Frontal cortex (tissue), 4 donors: ENCODE results near the gene PRKAG2. TPM values are rescaled to one million over a fixed set of nuclear protein-coding genes. Genes with fewer than 3 reads are reported as not detected.
A peak's percentile ranks its signal among the peaks of the same experiment; 100 is the strongest.
"Not testable (repeated sequence)": the region's sequence is repeated elsewhere in the genome, so short reads cannot be mapped to it uniquely, and the experiment has no call there.

Experiments
- DNase-seq, 2 donors: peaks; one replicate each; pipeline ENCODE4 v3.0.0; 2012; ENCODE audit warnings: low spot score in 2 of 2
- FAIRE-seq: peaks from 2 replicates; lab custom pipeline; 2012; peaks lifted over from hg19 to GRCh38; lab: Jason Lieb, UNC
- total RNA-seq: library from RNA; depleted of rRNA; stranded (reverse); fragments of >200 nt; gene quantifications from one replicate; pipeline ENCODE4 v1.2.3, GENCODE V29; 2014
- donor health status: control.
- donor health status: control.
- donor health status: control.

PRKAG2 gene
- total RNA-seq, 1 donor from 2014 or later, result 29.8 TPM

DNA sequence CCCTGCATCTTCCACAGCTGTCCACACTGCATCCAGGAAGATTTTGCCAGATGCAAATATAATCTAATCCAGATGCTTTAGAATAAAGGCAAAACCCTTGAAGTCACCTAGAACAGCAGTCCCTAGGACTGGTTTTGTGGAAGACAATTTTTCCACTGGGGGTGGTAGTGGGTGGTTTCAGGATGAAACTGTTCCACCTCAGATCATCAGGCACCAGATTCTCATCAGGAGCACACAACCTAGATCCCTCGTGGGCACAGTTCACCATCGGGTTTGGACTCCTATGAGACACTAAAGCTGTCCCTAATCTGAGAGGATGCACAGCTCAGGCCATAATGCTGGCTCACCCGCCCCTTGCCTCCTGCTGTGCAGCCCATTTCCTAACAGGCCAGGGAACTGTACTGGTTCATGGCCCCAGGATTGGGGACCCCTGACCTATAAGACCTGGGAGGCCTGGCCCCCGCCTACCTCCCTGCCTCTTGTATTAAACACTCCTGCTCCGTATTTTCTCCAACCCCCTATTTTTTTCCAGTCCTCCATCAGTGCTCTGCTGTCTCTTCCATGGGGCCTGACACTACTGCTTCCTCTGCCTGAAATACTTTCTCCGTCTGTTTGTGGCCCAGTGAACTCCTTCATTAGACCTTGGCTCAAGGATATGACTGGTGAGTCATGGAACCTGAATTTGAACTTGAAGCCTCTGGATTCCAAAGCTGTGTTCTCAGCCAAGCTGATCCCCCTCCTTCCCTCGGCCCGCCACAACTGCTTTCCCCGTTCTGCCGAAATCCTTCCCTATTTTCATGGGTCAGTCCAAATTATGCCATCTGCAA is 277.3 kb downstream of the PRKAG2 start:
- DNase-seq (peak in 1 of 2 donors; percentile 34), FAIRE-seq (no peak)

DNA sequence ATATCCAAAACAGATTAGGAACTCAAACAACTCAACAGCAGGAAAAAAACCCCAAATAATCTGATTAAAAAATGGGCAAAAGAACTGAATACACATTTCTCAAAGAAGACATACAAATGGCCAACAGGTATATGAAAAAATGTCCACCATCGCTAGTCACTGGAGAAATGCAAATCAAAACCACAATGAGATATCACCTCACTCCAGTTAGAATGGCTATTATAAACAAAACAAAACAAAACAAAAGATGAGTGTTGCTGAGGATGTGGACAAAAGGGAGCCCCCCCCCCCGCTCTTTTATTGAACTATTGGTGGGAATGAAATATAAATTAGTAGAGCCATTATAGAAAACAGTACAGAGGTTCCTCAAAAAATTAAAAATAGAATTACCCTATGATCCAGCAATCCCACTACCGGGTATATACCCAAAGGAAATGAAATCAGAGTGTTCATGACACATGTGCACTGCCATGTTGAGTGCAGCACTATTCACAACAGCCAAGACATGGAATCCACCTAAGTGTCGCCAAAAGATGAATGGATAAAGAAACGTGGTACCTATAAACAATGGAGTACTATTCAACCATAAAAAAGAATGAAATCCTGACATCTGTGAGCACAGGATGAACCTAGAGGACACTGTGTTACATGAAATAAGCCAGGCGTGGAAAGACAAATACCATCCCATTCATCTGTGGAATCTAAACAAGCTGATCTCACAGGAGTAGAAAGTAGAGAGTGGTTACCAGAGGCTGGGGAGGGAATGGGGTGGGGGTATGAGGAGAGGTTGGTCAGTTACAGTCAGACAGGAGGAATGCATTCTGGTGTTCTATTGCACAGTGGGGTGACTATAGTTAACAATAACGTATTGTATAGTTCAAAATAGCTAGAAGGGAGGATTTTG is 279.1 kb downstream of the PRKAG2 start:
- FAIRE-seq, result no peak

DNA sequence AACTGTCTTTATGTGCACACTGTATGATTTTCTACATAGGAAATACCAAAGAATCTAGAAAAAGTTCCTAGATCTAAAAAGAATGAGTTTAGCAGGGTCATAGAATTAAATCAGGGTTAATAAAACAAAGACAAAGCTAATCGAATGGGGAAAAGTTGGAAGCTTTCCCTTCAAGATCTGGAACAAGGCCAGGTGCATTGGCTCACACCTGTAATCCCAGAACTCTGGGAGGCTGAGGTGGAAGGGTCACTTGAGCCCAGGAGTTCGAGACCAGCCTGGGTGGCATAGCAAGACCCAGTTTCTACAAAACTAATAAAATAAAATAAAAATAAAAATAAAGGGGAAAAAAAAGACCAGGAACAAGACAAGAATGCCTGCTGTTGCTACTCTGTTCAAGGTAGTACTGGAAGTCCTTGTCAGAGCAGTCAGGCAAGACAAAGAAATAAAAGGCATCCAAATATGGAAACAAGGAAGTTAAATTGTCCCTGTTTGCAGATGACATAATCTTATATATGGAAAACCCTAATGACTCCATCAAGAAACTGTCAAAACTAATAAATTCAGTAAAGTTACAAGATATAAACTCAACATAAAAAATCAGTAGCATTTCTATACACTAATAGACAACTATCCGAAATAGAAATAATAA is 281.1 kb downstream of the PRKAG2 start:
- no peak for FAIRE-seq
- no peak for DNase-seq

More for the DNA sequence above, 279.1 kb downstream of the PRKAG2 start:
- no peak for DNase-seq

DNA sequence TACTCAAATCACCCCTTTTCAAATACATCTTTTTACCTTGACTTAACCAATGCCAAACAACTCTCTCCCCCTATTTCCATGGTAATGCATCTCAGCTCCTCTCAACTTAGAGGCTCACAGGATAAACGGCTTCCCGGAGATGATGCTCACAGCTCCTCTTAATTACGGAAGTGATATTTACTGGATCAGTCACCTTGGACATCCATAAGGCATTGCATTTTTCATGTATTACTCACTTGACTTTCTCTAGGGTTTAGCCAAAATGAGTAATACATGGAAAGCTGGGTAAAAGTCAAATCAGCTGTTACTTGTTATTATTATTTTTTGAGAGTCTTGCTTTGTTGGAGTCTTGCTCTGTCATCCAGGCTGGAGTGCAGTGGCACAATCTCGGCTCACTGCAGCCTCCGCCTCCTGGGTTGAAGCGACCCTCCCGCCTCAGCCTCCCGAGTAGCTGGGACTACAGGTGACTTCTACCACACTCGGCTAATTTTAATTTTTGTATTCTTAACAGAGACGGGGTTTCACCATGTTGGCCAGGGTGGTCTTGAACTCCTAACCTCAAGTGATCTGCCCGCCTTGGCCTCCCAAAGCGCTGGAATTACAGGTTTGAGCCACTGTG is 283.9 kb downstream of the PRKAG2 start:
- FAIRE-seq (no peak), DNase-seq (no peak)

DNA sequence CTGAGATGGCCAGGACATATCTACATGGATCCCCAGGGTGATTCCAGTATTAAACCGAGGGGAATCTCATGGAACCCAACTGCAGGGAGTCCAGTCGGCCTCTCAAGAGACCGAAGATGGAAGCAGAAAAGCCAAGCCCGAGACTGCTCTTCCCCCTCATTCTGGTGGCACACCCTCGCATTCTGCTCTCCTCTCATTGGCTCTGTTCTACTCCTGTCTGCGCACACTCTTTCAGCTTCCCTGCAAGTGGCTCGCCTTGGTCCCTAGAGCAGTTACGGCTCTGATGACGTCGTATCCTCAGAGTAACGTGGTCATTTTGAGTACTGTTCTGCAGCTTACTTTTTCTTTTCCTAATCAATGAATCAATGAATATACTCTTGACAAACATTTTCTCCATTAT is 284.6 kb downstream of the PRKAG2 start:
- FAIRE-seq (no peak), DNase-seq (no peak)

DNA sequence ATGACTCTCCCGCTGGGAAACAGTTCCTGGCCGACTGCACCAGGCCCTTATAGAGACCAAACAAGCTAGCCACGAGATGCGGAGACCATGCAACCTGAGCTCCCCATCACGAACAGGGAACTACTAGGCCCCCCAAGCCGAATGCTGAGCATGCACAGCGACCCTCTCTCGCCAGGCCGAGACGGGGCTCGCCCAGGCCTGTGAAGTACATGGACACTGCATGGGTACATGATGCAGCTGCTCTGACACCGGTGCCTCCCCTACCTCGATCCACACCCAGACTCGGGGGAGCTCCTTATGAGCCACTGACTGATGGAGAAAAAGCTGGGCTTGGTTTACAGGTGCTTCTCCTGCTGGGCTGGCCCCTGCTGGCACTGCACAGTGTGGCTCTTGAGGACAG is 285.0 kb downstream of the PRKAG2 start:
- DNase-seq (no peak), FAIRE-seq (no peak)

DNA sequence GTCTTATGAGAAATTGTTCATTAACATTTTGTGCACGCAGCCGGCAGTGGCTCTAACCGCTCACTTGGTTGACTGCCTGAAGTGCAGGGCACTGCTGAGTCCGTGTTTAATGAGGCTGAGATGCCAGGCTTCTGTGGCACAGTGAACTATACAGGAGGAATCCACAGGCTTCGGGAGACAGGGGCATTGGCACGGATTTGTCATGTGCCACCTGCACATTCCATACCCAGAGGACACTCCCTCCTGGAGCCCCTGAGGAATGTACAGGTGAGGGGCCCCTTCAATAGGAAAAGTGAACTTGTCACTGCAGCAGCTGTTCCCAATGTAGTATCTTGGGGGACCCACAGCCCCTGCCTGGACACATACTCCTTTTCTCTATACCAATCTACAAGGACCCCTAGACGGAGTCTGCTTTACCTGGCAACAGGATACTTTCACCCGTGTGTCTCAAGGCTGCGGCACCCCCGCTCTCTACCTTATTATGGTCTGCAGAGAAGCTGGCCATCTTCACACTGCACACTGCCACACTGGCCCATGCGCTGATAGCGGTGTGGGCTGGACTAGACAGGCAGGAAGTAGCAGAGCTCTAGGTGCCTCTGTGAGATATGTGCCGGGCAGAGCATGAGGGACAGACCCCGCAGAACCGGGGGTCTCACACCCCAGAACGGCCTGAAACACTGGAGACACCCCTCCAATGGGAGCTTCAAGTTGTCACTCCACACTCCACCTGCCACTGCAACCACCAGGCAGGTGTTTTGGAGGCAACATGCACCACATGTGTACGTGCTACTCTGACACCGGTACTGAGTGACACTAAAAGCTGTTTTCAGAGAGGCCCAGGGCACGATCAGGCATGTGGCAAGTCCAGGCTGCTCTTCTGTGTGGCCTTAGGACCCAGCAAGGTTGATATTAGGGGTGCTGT is 285.8 kb downstream of the PRKAG2 start:
- DNase-seq (no peak), FAIRE-seq (no peak)

DNA sequence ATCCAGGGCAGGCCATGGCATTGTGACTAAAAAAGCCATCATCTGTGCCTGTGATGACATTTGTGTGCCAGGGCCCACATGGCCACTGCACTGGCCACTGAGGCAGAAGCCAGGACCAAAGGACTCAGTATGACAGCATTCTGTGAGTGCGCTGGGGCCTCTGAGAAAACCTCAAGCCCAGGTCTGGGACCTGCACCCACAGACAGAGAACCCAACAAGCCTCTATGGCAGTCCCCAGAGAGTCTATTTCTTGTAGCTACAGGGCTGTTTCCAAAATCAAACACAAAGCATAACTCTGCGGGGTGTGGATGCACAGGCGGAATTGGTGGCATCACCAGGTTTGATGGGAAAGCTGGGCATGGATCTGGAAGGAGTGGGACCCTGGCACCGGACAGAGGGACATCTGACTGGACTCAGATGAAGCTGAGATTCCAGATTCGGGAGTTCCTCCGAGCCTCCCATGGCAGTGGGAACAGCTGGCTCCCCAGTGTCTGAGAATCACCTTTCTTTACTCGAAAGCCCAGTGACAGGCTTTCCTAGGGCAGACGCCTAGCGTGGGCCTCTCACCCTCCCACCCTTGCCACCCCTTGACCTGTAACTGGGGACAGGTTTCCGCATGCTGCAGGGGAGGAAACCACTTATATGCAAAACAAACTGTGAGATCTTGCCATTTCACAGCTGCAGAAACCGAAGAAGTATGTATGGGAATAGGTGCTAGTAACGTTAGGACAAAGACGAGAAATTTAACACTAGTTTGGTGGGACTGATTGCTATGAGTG is 286.7 kb downstream of the PRKAG2 start:
- no peak for DNase-seq
- FAIRE-seq, result no peak

DNA sequence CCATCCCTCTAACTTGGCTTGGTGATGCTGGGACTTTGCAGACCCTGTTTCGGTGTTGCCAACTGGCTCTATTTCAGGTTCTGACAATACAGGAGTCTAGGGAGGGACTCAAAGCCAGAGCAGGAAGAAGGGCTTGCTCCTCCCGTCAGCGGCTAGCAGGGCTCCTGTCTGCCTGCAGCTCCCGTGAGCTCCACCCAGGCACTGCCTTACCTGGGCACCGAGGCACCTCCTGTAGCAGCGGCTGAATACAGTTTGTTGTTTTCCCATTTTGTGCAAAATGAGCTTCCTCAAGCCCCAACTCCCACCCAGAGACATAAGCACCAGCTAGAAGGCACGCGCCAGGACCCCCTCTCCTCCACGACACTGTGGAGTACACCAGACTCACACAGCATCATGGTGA is 287.9 kb downstream of the PRKAG2 start:
- DNase-seq, result no peak
- FAIRE-seq, result no peak

DNA sequence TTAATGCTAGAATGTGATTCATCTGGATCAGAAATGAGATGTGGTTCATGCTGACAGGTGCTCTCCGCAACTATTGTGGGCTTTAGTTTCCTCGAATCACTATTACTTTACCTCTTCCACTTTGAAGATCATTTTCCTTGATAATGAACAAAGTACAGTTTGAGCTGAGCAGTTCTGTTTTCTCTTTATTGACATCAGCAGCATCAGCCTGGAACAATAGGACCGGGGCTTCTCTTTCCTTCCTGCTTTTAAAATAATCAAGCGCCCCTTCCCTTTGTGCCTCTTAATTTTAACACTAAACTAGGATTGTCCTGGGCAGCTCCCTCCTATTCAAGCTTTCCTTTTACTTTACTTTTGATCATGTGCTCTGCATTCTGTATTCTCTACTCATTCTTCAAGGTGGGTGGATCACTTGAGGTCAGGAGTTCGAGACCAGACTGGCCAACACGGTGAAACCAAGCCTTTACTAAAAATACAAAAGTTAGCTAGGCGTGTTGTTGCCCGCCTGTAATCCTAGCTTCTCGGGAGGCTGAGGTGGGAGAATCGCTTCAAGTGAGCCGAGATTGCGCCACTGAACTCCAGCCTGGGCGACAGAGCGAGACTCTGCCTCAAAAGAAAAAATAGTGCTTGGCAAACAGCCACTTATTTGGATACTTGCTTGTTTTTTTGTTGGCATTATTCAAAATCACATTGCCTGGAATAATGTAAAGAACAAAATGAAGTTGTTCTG is 290.2 kb downstream of the PRKAG2 start:
- no peak for FAIRE-seq
- DNase-seq, result no peak

DNA sequence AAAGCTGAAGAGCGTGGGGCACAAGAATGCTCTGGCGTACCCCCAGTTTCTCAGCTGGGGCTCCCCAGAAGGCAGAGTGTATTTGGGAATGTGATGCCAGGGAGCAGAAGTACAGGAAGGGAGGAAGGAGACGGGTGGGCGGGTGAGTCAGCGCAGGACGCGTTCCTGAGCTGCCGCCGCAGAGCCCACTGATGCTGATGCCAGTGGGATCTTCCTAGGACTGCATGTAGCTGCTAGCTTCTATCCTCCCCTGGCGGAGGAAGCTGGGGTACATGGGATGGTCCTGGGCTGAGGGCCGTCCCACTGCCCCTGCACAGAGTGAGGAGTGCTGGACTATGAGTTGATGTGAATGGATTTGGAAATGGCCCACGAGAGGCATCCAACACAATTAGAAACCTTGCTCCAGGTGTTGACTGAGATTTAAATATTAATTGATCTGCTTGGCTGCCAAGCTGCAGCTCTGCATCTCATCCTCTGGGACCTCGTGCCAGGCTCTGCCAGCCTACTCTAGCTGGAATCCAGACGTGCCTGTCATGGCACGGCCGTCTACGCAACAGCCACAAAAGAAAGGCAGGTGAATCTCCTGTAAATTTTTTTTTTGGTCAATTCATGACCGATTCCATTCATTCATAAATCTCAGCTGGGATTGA is 291.0 kb downstream of the PRKAG2 start:
- no peak for DNase-seq
- no peak for FAIRE-seq

DNA sequence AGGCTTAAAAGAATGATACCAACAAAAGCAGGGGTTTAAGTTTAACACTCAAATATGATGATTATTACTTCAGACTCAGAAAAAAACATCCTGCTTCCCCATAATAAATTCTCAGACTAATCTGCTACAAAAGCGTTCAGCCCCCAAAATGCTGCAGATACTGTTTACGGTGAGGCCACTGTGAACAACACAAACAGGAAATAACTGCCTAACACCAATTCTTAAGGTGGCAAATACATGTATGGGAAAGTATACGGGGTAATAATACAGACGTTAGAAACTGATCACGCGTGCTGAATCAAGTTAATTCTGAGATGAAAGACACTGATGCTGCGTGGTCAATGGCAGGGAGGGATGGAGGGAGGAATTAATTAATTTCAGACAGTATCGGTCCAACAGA is 295.2 kb downstream of the PRKAG2 start:
- FAIRE-seq (no peak), DNase-seq (no peak)

DNA sequence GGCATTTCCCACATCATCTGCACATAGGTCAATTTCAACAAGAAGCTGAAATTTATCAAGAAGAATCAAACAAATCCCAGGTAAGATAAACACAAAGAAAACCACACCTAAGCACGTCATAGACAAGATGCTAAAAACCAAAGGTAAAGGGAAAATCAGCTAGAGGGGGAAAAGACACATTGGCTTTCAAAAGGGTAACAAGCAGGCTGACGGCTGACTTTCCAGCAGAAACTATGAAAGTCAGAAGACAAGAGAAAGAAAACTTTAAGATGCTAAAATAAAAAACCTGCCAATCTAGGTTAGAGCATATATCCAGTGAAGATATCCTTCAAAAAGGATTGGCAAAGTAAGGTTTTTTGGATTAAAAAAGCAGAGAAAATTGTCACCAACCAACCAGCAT is 297.3 kb downstream of the PRKAG2 start:
- FAIRE-seq, result no peak
- DNase-seq, result no peak

DNA sequence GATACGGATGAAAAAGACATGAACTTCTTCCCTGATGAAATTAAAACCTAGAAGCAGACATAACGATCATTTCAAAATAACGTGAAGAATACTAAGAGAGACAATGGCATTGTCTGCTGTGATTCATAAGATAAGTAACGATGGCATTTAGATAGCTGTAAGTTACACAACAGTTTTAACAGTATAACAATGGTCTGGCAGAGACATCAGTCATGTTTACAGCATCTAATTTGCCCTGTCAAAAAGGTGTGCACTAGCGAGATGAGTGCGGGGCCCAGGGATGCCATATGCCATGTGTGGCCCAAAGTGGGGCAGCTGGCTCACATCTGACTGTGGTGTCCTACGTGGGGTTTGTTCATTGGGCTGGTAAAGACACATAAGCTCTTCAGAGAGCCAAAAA is 301.5 kb downstream of the PRKAG2 start:
- DNase-seq (no peak), FAIRE-seq (no peak)

DNA sequence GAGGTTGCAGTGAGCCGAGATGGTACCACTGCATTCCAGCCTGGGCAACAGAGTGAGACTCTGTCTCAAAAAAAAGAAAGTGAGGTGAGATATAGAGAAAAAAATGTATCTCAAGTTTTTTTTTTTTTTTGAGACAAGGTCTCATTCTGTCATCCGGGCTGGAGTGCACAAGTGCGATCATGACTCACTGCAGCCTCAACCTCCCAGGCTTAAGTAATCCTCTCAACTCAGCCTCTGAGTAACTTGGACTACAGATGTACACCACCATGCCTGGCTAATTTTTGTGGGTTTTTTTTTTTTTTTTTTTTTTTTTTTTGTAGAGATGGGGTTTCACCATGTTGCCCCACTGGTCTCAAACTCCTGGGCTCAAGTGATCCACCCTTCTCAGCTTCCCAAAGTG is 303.9 kb downstream of the PRKAG2 start:
- not testable (repeated sequence) for DNase-seq, FAIRE-seq

DNA sequence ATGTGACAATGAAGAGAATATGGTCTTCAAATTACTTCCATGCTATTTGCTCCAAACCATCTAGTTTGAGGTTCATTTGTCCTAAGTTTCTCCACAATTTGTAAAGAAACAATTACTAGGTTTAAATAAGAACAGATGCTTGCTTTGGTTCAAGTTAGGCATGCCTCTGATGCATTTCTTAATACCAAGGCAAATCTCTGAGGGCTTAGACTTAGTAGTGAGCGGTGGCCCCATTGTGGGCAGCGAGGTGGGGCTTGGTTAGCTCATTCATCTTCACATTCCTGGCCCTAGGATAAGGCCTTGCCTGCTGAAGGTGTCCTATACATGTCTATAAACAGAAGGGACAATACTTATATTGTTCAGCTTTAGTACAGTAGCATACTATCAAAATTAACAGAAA is 304.8 kb downstream of the PRKAG2 start:
- FAIRE-seq (no peak), DNase-seq (no peak)

DNA sequence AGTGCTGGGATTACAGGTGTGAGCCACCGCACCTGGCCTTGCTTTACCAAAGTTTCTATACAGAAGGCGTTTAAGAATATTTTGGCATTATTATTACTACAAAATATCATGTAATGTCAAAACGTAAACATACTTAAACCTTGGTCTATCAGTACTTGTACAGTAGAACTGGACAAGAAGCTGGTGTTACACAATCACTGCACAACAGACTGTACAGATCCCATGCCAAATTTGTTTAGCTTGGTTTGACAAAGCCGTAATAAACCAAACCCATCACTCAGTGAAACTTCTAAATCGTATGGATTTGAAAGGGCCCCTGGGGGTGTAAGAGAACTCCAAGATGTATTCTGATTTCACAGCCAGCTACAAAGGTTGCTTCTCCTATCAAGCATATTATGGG is 305.4 kb downstream of the PRKAG2 start:
- FAIRE-seq (no peak), DNase-seq (no peak)
